ENCODE results near the gene LYRM4.

Gene LYRM4

GRCh38 chr6:5211492-5211891, 49.3 kb downstream of the LYRM4 start:
- DNase-seq (ENCODE audit: low read depth) = no peak
- no peak overlapping the region for H3K4me3 ChIP-seq (ENCODE audit: low read depth, low read length)

DNA sequence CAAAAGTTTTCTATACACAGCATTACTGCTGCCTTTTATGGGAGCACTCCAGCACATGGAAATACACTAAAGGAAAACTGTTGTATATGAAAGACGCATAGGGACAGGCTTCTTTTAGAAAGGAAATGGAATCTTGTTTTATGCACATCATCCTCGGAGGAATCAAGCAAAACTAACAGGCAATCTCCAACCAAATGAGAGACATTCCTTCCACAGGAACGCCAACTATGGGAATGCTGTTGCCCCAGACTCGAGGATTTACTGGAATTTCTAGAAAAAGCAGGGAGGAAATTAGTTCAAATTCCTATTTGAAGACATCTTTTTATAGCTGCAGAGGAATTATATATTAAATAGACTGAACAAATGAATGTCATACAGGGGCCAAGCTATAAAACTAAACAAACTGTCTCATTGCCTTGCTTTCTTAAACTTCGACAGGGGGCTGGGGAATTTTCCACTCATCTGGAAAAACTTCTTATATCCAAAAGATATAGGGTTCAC, 52.2 kb downstream of the LYRM4 start:
- no peak overlapping the region for H3K4me3 ChIP-seq (ENCODE audit: low read depth, low read length)
- no peak for DNase-seq (ENCODE audit: low read depth)

GRCh38 chr6:5208057-5208456, 52.7 kb downstream of the LYRM4 start:
- no peak for DNase-seq (ENCODE audit: low read depth)
- no peak overlapping the region for H3K4me3 ChIP-seq (ENCODE audit: low read depth, low read length)

GRCh38 chr6:5206920-5207561, 53.7 kb downstream of the LYRM4 start:
- no peak for DNase-seq (ENCODE audit: low read depth)
- no peak overlapping the region for H3K4me3 ChIP-seq (ENCODE audit: low read depth, low read length)

- no peak for DNase-seq (ENCODE audit: low read depth)
- no peak overlapping the region for H3K4me3 ChIP-seq (ENCODE audit: low read depth, low read length)
Measured at GRCh38 chr6:5205877-5206850, 54.6 kb downstream of the LYRM4 start.

DNA sequence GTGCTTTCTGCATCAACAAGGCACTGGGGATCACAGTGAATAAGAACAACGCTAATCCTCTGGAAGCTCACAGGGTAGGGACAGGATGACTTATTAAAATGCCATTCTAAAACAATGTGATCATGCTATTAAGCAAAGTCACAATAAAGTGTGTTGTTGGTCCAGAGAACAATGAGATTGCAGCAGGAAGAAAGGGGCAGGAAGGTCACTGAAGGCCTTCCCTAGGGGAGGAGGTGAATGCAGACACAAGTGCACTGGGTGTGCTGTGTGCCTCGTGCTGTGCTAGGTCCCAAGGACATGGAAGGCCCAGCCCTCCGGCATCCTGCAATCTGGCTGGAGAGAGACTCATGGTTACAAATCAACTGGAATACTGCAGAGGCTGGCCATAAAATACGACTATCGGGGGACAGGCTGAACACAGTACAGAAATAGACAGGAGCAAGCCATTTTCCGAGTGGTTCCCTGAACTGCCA, 55.7 kb downstream of the LYRM4 start:
- DNase-seq (ENCODE audit: low read depth) = no peak
- no peak overlapping the region for H3K4me3 ChIP-seq (ENCODE audit: low read depth, low read length)

DNA sequence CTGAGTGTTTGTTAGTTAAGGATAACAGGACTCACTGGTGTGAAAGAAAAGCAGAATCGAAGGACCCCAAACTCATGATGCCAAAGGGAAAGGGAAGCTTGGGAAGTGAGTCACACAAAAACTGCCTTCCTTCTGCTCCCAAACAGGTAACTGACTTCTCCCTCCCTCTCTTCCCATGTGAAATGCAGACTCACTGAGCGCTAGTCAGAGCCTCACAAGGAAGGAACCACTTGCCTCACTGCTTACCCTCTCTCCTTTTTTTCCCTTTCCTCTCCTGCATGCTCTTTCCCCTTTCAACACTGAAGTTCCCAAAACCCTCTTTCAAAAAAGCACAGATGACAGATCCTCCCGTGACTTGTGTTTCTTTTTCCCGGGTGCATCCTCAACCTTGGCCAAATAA, 56.4 kb downstream of the LYRM4 start:
- no peak overlapping the region for H3K4me3 ChIP-seq (ENCODE audit: low read depth, low read length)
- DNase-seq (ENCODE audit: low read depth) = no peak

DNA sequence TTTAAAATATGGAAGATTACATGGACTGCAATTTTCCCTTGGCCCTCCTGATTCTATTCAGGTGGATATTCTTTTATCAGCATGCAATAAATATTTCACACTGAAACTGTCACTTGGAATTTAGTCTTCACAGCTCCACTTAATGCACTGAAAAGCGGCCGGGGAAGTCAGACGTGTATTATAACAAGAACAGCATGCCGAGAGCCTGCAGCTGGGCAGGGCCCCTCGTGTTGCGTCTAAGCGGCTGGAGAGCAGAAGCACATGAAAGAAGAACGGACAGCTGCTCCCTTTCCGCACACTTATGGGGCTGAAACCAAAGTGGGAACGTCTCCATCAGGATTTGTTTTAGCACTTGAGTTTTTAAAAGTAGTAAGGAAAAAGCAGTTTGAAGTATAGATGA, 57.2 kb downstream of the LYRM4 start:
- no peak overlapping the region for H3K4me3 ChIP-seq (ENCODE audit: low read depth, low read length)
- DNase-seq (ENCODE audit: low read depth) = no peak

GRCh38 chr6:5202941-5203340, 57.8 kb downstream of the LYRM4 start:
- no peak overlapping the region for H3K4me3 ChIP-seq (ENCODE audit: low read depth, low read length)
- no peak for DNase-seq (ENCODE audit: low read depth)

GRCh38 chr6:5202206-5202605, 58.5 kb downstream of the LYRM4 start:
- no peak for DNase-seq (ENCODE audit: low read depth)
- H3K4me3 ChIP-seq (ENCODE audit: low read depth, low read length) = no peak overlapping the region

DNA sequence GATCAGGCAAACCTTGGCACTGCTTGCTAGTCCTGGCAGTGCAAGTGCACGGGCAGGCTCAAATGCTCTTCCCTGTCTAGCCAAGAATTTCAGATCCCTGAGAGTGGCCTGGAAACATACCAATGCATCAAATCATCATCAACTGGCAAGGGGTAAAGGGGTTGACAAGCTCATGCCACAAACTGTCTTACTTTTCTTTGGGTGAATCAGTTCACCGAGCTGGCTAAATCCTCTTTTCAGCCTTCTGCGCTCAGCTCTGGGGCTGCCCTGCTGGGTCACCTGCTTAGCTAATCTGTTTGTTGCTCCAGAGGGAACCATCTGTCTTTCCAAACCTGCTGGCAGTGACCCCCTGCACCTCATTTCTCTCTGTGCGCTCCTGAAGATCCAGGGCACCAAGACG, 59.5 kb downstream of the LYRM4 start:
- no peak overlapping the region for H3K4me3 ChIP-seq (ENCODE audit: low read depth, low read length)
- DNase-seq (ENCODE audit: low read depth) = no peak

- DNase-seq (ENCODE audit: low read depth) = no peak
Measured at GRCh38 chr6:5199702-5200101, 61.0 kb downstream of the LYRM4 start.

GRCh38 chr6:5199283-5199682, 61.5 kb downstream of the LYRM4 start:
- H3K4me3 ChIP-seq (ENCODE audit: low read depth, low read length) = no peak overlapping the region
- DNase-seq (ENCODE audit: low read depth) = no peak

More at GRCh38 chr6:5199702-5200101, 61.0 kb downstream of the LYRM4 start:
- H3K4me3 ChIP-seq (ENCODE audit: low read depth, low read length) = no peak overlapping the region

- no peak overlapping the region for H3K4me3 ChIP-seq (ENCODE audit: low read depth, low read length)
- no peak for DNase-seq (ENCODE audit: low read depth)
Measured at GRCh38 chr6:5197084-5197483, 63.7 kb downstream of the LYRM4 start.

DNA sequence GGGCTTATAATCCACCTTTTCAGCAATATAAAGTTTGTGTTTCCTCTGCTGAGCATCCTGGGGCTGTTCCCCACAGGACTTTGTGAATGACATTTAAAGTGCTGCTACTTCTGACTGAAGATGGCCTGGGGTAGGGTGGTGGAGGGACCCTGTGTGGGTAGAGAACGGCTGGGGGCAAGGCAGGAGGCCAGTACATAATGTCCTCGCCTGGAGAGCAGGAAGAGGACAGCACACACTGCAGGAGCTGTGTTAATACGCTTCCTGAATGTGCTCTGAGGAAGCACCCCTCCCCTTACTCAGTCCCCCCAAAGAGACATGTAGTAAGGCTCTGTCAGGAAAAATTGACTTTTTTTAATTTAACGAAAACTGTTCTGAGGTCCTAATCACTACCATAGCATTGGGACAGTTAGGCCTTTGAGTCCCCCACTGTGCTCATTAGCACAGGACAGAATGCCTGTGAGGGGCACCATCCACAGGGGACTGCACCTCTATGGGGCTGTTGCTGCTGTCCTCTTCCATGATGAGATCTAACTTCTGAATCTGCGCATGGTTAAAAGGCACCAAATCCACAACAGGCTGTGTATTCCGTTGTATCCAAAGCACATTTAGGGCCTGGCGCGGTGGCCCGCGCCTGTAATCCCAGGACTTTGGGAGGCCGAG, 68.5 kb downstream of the LYRM4 start:
- DNase-seq (ENCODE audit: low read depth) = no peak
- H3K4me3 ChIP-seq (ENCODE audit: low read depth, low read length) = no peak overlapping the region

DNA sequence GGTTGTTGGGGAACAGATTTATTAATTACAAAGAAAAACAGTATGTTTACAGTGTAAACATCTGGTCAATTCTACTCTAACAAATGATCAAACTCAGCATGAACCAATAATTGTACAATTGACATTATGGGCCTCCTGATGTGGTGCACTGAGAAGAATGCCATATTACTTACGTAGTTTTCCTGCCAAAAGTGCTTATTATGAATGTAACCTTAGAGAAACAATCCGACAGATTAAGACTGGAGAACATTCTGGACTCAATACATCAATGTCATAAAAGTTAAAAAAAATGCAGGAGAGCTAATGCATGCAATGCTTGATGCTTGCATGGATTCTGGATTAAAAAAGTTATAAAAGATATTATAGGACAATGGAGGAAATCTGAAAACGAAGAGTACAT, 69.0 kb downstream of the LYRM4 start:
- no peak overlapping the region for H3K4me3 ChIP-seq (ENCODE audit: low read depth, low read length)
- no peak for DNase-seq (ENCODE audit: low read depth)

- H3K4me3 ChIP-seq (ENCODE audit: low read depth, low read length) = no peak overlapping the region
- DNase-seq (ENCODE audit: low read depth) = no peak
Measured at GRCh38 chr6:5191222-5191621, 69.5 kb downstream of the LYRM4 start.

GRCh38 chr6:5190507-5190906, 70.2 kb downstream of the LYRM4 start:
- peak; percentile 92 for DNase-seq (ENCODE audit: low read depth)
- H3K4me3 ChIP-seq (ENCODE audit: low read depth, low read length) = no peak overlapping the region

GRCh38 chr6:5188646-5189045, 72.1 kb downstream of the LYRM4 start:
- H3K4me3 ChIP-seq (ENCODE audit: low read depth, low read length) = no peak overlapping the region
- no peak for DNase-seq (ENCODE audit: low read depth)

DNA sequence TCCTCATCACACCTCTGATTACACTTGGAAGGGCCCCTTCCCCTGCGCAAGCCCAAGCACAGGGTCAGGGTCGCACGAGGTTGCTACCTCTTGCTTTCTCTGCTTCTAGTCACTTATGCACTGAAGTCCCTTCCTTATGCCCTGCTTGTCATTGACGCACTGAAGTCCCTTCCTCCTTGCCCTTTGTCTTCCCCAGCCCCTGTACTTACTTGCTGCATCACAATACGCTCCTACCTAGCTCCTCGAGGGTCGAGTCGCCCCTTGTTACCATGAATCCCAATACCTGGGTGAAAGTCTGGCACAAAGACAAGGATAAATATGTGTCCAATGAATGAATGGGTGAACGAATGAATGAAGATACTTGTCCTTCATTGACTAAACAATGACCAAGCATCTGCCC, 75.9 kb downstream of the LYRM4 start:
- no peak overlapping the region for H3K4me3 ChIP-seq (ENCODE audit: low read depth, low read length)
- no peak for DNase-seq (ENCODE audit: low read depth)
